Stimulated activated CD8-positive, alpha-beta memory T cell treated with anti-CD3 and anti-CD28 coated beads, Interleukin-15, amount 100 ng/mL, for 1 hour (primary cell): ENCODE measurements around the gene SDR42E2.
A peak's percentile ranks its signal among the peaks of the same experiment; 100 is the strongest.
"Not testable (repeated sequence)": the region's sequence is repeated elsewhere in the genome, so short reads cannot be mapped to it uniquely, and the experiment has no call there.

Experiments used
- DNase-seq: peaks from one replicate; pipeline ENCODE4 v3.0.0-alpha.2; 2020; ENCODE audit warnings: low read depth

The SDR42E2 gene

GRCh38 chr16:22161999-22162655 lies at the start of gene SDR42E2:
Gene SDR42E2, plus strand, starts transcription at chr16:22162506. Its CDS starts 3,077 bp downstream, at chr16:22165583.
- DNase-seq: peak; percentile 6

- no peak for DNase-seq
Observed at GRCh38 chr16:22116095-22116700, 46.1 kb upstream of the SDR42E2 start.

DNA sequence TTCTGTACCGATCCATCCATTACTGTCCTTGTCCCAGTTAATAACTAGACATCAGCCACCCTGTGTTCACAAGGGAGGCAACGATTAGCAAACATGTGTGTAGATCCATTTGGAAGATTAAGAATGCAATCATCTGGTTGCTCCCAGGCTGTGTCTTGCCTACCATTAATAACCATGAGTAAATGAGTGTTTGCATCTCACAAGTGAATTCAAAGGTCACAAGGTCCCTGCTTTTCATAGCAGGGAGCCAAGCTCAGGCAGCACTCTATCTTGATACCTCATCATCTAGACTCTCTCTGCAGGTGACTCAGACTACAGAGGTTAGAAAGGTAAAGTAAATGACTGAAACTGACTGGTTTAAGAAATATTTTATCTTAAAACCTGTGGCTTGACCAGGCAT lies 44.7 kb upstream of the SDR42E2 start:
- no peak for DNase-seq

- no peak for DNase-seq
Observed at GRCh38 chr16:22120440-22120839, 41.9 kb upstream of the SDR42E2 start.

DNA sequence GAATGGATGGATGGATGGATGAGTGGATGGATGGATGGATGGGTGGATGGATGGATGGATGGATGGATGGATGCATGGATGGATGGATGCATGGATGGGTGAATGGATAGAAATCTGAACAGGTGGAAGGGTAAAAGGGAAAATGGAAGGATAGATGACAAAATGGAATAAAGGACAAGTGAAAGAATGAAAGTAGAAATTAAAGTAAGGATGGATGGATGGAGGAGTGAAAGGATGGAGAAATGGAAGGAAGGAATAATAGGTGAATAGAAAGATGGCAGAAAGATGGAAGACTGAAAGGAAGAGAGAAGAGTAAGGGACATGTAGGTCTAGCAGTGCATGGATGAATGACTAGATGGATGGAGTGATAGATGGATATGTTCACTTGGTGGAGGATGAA lies 40.1 kb upstream of the SDR42E2 start:
- no peak for DNase-seq

GRCh38 chr16:22123146-22123545 lies 39.2 kb upstream of the SDR42E2 start:
- no peak for DNase-seq

- DNase-seq: no peak
Observed at GRCh38 chr16:22123759-22124490, 38.4 kb upstream of the SDR42E2 start.

DNA sequence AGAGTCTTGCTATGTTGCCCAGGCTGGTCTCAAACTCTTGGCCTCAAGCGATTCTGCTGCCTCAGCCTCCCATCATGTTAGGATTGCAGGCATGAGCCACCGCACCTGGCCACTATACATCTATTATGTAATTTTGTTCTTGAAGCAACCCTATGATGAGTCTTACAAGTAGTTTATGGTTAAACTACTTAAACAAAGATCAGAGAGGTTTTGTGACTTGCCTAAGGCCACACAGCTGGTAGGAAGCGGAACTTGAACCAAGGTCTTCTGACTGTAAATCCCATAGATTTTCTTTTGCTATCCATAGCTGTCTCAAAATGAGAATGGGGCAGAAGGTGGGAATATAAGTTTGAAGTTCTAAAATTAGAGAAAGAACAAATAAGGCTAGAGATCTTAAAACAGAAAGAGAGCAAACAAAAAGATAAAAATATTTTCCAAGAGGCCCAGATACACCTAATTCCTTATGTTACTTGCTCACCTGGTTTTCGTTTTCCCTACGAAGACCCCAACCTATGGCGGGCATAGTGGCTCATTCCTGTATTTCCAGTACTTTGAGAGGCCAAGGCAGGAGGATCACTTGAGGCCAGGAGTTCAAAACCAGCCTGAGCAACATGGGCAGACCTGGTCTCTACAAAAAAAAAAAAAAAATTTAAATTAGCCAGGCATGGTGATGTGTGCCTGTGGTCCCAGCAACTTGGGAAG lies 37.6 kb upstream of the SDR42E2 start:
- no peak for DNase-seq

GRCh38 chr16:22126037-22126558 lies 36.2 kb upstream of the SDR42E2 start:
- DNase-seq: no peak

- DNase-seq: not testable (repeated sequence)
Observed at GRCh38 chr16:22128537-22128936, 33.8 kb upstream of the SDR42E2 start.

DNA sequence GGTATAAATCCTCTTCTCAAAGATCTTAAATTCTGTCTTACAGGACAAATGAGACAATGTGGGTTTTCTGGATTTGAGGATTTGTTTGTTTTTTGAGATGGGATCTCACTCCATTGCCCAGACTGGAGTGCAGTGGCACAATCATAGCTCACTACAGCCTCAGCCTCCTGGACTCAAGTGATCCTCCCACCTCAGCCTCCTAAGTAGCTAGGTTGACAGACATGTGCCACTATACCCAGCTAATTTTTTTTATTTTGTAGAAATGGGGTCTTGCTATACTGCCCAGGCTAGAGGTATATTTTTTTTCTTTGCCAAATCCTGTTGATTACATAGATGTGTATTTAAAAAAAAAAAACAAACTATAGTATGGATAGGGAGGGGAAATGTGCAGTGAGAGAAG lies 31.8 kb upstream of the SDR42E2 start:
- no peak for DNase-seq

DNA sequence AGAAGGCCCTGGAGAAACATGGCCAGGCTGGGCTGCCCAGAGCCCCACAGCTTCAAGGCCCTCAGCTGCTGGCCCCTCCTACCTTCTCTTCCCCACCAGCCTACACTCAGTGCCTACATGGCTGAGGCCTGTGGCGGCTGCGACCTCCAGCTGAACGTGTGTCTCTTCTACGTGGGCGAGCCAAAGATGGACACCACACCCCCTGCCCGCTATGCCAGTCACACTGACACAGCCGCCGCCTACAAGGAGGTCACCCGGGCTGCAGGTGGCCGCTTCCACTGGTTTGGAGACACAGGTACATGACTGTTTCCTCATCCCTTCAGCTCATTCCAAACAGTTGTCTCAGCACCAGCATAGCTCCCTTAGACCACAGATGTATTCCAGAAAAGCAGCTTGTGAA lies 29.5 kb upstream of the SDR42E2 start:
- DNase-seq: no peak

DNA sequence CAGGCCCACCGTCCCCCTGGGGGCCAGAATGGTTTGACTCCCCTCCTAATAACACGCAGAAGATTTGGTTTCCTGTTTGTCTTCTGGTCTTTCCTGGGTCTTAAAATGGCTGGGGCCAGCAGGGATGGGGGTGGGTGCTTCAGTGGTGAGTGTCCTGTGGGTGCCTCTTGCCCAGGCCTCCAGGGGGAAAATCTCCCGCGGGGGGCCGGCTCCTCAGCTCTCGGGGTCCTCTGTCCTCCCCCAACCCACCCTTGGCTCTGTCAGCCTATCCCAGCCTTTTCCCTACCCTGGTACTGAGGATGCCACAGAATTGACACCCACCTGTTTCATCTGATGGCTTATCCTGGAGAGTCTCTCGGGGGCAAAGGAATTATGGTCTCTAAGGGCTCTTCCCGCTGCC lies 23.8 kb upstream of the SDR42E2 start:
- DNase-seq: no peak

- DNase-seq: no peak
Observed at GRCh38 chr16:22139008-22139407, 23.3 kb upstream of the SDR42E2 start.

GRCh38 chr16:22139732-22140131 lies 22.6 kb upstream of the SDR42E2 start:
- no peak for DNase-seq

GRCh38 chr16:22141767-22142166 lies 20.5 kb upstream of the SDR42E2 start:
- no peak for DNase-seq

GRCh38 chr16:22144520-22144919 lies 17.8 kb upstream of the SDR42E2 start:
- DNase-seq: no peak

- no peak for DNase-seq
Observed at GRCh38 chr16:22147853-22148252, 14.5 kb upstream of the SDR42E2 start.

DNA sequence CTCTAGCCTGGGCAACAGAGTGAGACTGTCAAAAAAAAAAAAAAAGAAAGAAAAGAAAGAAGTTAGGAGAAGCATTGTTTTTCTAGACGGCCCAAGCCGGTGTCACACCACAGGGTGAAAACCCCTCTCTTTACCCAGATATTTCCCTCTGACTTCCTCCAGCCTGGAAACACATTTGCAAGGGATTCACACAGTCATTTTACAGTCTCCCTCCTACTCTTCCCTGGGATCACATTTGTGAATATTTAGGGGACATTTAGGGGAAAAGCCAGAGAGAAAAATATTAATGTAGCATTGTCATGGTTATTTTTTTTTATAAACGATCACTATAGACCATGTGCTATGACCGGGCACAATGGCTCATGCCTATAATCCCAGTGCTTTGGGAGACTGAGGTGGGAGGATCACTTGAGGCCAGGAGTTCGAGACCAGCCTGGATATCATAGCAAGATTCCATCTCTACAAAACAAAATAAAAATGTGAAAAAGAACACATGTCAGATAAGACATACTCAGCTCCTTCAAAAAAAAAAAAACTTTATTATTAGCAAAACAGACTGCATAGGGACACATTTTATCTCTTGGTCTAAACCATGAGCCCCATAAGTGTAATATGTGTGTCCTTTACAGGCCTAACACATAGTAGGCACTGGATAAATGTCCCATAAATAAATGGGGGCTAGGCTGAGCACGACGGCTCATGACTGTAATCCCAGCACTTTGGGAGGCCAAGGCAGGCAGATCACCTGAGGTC lies 10.9 kb upstream of the SDR42E2 start:
- no peak for DNase-seq

DNA sequence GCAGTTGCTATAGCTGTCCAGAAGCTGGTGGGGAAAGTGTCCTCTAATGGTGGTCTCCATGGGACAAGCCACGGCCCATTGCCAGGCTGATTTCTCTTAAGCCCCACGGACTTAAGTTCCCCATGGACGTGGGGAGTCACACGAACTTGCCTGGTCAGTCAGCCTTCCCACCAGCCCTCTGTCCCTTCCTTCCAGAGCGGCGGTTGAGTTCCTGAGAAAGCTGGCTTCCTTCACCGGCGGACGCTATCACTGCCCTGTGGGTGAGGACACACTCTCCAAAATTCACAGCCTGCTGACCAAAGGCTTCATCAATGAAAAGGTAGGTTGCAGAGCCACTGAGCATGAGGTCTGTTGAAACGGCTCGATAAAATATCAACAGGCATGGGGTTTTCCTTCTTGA lies 10.0 kb upstream of the SDR42E2 start:
- DNase-seq: no peak

DNA sequence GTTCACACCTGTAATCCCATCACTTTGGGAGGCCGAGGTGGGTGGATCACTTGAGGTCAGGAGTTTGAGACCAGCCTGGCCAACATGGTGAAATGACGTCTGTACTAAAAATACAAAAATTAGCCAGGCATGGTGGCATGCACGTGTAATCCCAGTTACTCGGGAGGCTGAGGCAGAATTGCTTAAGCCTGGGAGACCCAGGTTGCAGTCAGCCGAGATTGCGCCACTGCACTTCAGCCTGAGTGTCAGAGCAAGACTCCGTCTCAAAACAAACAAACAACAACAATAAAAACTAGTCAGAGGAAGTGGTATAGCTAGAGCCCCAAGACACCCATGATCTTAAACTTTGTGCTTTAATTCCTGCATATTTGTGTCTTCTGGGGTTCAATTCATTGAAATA lies 9.2 kb upstream of the SDR42E2 start:
- not testable (repeated sequence) for DNase-seq

- no peak for DNase-seq
Observed at GRCh38 chr16:22161401-22161800, 905 bp upstream of the SDR42E2 start.
